ENCODE measurements around the gene IFITM1. TPM values are rescaled to one million over a fixed set of nuclear protein-coding genes. Genes with fewer than 3 reads are reported as not detected.

IFITM1 gene
- total RNA-seq, 1 donor, result 76.4 TPM

DNA sequence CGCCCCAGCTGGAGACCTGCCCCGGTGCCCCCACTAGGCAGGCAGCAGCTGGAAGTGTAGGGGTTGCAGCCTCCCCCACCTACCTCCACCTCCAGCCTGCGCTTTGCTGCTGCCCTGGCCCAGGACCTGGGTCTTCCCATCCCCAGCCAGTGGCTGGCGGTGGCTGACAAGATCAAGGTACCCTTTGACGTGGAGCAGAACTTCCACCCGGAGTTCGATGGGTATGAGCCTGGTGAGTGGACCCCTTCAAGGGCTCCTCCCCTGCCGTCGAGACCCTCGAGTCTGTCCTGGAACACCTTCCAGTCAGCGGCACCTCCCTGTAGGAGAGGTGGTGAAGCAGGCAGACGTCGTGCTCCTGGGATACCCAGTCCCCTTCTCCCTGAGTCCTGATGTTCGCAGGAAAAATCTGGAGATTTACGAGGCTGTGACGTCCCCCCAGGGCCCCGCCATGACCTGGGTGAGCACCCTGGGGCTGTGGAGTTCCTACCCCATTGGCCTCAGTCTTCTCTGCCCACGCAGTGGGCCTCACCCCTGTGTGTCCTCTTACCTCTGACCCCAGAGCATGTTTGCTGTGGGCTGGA is 20.5 kb upstream of the IFITM1 start:
- H3K4me3 ChIP-seq (ENCODE audit: low read depth, low read length), result no peak overlapping the region
- no peak for DNase-seq (ENCODE audit: low read depth)
- TF ChIP-seq, protein P1, sequence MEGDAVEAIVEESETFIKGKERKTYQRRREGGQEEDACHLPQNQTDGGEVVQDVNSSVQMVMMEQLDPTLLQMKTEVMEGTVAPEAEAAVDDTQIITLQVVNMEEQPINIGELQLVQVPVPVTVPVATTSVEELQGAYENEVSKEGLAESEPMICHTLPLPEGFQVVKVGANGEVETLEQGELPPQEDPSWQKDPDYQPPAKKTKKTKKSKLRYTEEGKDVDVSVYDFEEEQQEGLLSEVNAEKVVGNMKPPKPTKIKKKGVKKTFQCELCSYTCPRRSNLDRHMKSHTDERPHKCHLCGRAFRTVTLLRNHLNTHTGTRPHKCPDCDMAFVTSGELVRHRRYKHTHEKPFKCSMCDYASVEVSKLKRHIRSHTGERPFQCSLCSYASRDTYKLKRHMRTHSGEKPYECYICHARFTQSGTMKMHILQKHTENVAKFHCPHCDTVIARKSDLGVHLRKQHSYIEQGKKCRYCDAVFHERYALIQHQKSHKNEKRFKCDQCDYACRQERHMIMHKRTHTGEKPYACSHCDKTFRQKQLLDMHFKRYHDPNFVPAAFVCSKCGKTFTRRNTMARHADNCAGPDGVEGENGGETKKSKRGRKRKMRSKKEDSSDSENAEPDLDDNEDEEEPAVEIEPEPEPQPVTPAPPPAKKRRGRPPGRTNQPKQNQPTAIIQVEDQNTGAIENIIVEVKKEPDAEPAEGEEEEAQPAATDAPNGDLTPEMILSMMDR (IDR thresholded peaks at IDR 0.05; ENCODE audit: insufficient read depth, low read depth, low read length), result no peak

DNA sequence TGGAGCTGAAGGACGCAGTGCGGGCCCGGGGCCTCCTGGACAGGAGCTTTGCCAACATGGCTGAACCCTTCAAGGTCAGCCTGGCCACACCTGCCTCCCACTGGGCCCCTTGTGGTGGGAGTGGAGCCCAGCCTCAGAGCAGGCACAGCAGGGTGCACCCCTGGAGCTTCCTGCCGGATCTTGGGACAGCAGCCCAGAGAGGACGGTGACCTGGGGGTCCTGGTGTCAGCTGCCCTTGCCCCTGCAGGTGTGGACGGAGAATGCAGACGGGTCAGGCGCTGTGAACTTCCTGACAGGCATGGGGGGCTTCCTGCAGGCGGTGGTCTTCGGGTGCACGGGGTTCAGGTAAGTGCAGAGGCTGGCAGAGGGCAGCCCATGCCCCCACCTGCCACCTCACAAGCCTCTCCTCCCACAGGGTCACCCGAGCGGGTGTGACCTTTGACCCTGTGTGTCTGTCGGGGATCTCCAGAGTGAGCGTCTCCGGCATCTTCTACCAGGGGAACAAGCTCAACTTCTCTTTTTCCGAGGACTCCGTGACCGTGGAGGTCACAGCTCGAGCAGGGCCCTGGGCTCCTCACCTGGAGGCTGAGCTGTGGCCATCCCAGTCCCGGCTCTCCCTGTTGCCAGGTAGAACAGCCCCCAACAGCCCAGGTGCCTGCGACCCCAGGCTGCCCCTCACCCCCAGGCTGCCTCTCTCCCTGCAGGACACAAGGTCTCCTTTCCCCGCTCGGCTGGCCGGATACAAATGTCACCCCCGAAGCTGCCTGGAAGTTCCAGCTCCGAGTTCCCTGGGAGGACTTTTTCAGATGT is 19.8 kb upstream of the IFITM1 start:
- no peak overlapping the region for H3K4me3 ChIP-seq (ENCODE audit: low read depth, low read length)
- no peak for DNase-seq (ENCODE audit: low read depth)
- TF ChIP-seq, protein P1 (IDR thresholded peaks at IDR 0.05; ENCODE audit: insufficient read depth, low read depth, low read length), result no peak

DNA sequence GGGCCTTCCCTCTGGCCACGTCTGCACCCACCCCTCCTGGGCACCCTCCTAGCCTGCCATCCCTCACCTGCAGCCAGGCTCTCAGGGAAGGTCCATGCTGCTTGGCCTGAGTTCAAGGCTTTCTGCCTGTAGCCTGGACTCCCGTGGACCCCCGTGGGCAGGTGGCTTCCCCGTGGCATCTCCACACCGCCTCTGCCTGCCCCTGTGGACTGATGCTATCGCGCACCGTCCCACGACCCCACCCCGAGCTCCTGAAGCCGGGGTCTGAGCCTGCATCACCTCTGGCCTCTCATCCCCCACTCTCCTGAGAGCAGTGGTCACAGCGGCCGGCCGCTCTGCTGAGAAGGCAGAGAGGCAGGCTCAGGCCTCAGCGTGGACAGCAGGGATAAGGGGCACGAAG is 19.1 kb upstream of the IFITM1 start:
- TF ChIP-seq, protein P1 (IDR thresholded peaks at IDR 0.05; ENCODE audit: insufficient read depth, low read depth, low read length), result no peak
- no peak overlapping the region for H3K4me3 ChIP-seq (ENCODE audit: low read depth, low read length)
- no peak for DNase-seq (ENCODE audit: low read depth)

DNA sequence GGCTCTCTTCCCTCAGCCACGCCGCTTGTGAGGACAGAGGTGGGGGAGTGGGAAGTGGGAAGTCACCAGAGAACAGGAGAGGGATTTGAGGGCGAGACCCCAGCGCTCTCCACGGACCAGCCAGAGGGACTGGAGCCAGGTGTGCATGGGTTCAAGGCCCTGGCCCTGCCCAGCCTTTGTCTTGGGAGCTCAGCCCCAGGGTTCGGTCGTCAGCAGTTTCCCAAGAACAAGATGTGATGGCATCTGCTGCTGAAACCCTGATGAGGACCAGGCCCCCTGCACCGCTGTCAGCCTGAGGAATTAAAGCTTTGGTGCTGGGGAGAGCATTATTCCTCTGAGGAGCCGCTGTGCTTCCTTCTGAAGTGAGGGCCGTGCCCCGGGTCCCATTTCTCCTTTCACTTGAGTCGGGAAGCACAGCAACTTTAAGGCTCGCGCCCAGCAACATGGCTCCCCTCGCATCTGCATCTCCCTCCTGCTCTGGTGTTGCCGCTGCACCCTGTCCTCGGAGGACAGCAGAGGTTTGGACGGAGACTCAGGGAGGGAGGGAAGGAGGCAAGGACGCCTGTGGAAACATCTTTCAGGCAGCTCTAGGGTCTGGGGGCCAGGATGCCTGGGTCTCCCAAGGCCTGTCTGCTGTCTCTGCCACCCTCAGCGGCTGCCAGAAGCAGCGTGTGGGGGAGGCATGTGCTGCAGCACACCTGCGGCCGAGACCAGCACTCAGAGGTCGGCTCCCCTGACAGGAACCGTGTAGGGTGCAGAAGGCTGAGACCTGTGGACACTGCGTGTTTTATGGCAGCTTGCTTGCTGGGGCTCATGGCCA is 18.3 kb upstream of the IFITM1 start:
- H3K4me3 ChIP-seq (ENCODE audit: low read depth, low read length), result no peak overlapping the region
- TF ChIP-seq, protein P1 (IDR thresholded peaks at IDR 0.05; ENCODE audit: insufficient read depth, low read depth, low read length), result no peak
- peak; percentile 9 for DNase-seq (ENCODE audit: low read depth)

DNA sequence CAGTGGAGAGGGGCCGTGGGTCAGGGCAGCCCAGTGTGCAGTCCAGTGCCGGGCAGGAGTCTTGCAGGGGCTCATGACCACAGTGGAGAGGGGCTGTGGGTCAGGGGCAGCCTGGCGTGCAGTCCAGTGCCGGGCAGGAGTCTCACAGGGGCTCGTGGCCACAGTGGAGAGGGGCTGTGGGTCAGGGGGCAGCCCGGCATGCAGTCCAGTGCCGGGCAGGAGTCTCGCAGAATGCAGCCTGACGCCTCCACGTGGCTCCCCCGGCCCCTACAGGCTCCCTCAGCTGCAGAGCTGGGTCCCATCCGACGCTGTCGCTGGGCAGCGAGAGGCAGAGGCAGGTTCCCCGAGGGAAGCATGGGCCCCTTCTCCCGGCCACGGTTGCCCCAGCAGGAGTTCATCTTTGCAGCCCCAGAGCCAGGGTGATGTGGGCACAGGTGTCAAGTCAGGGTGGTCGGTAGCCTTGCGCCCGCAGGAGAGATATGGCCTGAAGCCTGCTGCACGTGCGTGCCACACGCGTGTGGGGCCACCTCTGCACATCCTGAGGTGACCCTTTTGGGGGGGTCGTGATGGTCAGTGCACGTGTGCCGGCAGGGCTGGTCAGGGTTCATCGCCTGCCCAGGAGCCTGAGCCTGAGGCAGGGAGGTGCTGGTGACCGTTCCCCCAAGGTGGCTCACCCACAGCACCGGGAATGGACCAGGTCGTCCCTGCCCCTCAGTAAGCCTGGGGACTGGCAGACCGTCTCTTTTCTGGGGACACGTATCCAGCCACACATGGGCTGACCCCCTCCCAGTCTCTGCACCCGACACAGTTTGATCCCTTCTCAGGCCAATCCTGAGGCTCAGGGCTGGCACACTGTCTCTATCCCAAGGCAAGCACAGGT is 17.4 kb upstream of the IFITM1 start:
- no peak for DNase-seq (ENCODE audit: low read depth)
- TF ChIP-seq, protein P1 (IDR thresholded peaks at IDR 0.05; ENCODE audit: insufficient read depth, low read depth, low read length), result no peak
- no peak overlapping the region for H3K4me3 ChIP-seq (ENCODE audit: low read depth, low read length)

DNA sequence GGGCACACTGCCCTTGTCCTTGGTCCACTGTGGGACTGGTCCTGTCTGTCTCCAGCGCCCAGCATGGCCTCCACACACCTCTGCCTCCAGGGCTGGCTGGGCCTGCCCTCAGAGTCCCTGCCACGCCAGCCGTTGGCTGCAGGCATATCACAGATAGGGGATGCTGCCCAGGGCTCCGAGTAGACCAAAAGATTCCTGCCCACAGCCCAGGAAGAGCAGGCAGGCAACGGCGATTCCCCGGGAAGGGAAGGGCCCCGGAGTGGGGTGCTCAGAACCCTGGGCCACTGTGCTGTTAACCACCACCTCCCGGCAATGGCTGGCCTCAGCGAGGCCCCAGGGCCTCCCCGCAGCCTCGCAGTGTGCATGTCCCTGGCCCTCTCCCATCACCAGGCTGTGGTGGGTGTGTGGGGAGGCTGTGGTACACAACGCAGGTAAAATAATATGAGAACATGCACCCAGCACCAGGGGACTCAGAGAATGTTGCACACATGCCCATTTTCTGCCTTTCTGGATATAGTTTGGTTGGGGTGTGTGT is 16.7 kb upstream of the IFITM1 start:
- no peak for DNase-seq (ENCODE audit: low read depth)
- TF ChIP-seq, protein P1 (IDR thresholded peaks at IDR 0.05; ENCODE audit: insufficient read depth, low read depth, low read length), result no peak
- H3K4me3 ChIP-seq (ENCODE audit: low read depth, low read length), result no peak overlapping the region

All from fibroblast of villous mesenchyme (primary cell).